Natural killer cell (primary cell): ENCODE measurements around the gene PUM2. TPM values are rescaled to one million over a fixed set of nuclear protein-coding genes. Genes with fewer than 3 reads are reported as not detected.

Experiments used
- ATAC-seq, 3 donors: fragments of 150-1000 bp in 2 of 3; fragments of 200-7000 bp in 1 of 3; cut with Tn5 transposase; 1 replicate in 1 of 3; 2 replicates in 2 of 3; pipeline ENCODE4 v1.10.0; 2021; ENCODE audit warnings: mild to moderate bottlenecking in 2 of 3, moderate library complexity in 2 of 3
- DNase-seq, 2 donors: peaks; one replicate each; pipeline versions ENCODE4 v3.0.0 to v3.0.0-alpha.2; 2013 to 2021; ENCODE audit warnings: mixed read lengths in 1 of 2
- H3K27ac ChIP-seq: one replicate; pipeline ENCODE4 v1.5.1; 2013; ENCODE audit warnings: mild to moderate bottlenecking, low read length
- H3K27me3 ChIP-seq: one replicate; pipeline ENCODE4 v1.6.1; 2013; ENCODE audit warnings: low read length; ENCODE audit not compliant: control insufficient read depth, insufficient read depth
- H3K36me3 ChIP-seq: one replicate; pipeline ENCODE4 v1.6.1; 2013; ENCODE audit warnings: low read length; ENCODE audit not compliant: control insufficient read depth, insufficient read depth
- H3K4me1 ChIP-seq: one replicate; pipeline ENCODE4 v1.6.1; 2013; ENCODE audit warnings: low read length; ENCODE audit not compliant: control insufficient read depth, insufficient read depth
- H3K4me3 ChIP-seq: one replicate; pipeline ENCODE4 v1.5.1; 2013; ENCODE audit warnings: low read length
- H3K9me3 ChIP-seq: one replicate; pipeline ENCODE4 v1.6.1; 2013; ENCODE audit warnings: low read length; ENCODE audit not compliant: control insufficient read depth, insufficient read depth
- H3K27ac Mint-ChIP-seq, 2 donors: one replicate each; pipeline ENCODE4 v1.8.0; 2022; ENCODE audit warnings: mild to moderate bottlenecking in 2 of 2, mixed read lengths in 2 of 2, moderate library complexity in 1 of 2
- H3K27me3 Mint-ChIP-seq, 2 donors: one replicate each; pipeline ENCODE4 v1.8.0; 2022; ENCODE audit warnings: low read depth in 2 of 2, mixed read lengths in 2 of 2
- H3K36me3 Mint-ChIP-seq: one replicate; pipeline ENCODE4 v1.8.0; 2022; ENCODE audit warnings: mixed read lengths
- H3K4me1 Mint-ChIP-seq, 2 donors: one replicate each; pipeline ENCODE4 v1.8.0; 2022; ENCODE audit warnings: mixed read lengths in 2 of 2
- H3K4me3 Mint-ChIP-seq: one replicate; pipeline ENCODE4 v1.8.0; 2022; ENCODE audit warnings: mild to moderate bottlenecking, moderate library complexity, mixed read lengths
- H3K9me3 Mint-ChIP-seq, 2 donors: one replicate each; pipeline ENCODE4 v1.8.0; 2022; ENCODE audit warnings: mixed read lengths in 2 of 2
- CTCF ChIP-seq: fragments of 200-600 bp; IDR thresholded peaks from one replicate; pipeline ENCODE4 v1.8.0; 2022; ENCODE audit warnings: antibody characterized with exemption
- WGBS: methylation state at CpG from one replicate; pipeline ENCODE4 v1.1.7; 2013; ENCODE audit warnings: missing lambda C conversion rate; ENCODE audit not compliant: insufficient coverage; 5-methylcytosine and 5-hydroxymethylcytosine counted together
- intact Hi-C: fragments of 100-400 bp; cut with micrococcal nuclease; formaldehyde crosslinking; loops from one replicate; pipeline ENCODE4 v1.14.2; 2022
- total RNA-seq, 4 donors: library from RNA; stranded (reverse); fragments of 120-200 nt in 1 of 4; gene quantifications; one replicate each; pipeline versions ENCODE4 v1.2.3 to v1.2.4, GENCODE V29; 2013 to 2022

Gene PUM2
- total RNA-seq, 3 donors from 2014 or later (not counting 1 experiment from before 2014, with no cell fraction given) = 115 to 157 (median 130) TPM

GRCh38 chr2:20391951-20392699 lies 41.5 kb upstream of the PUM2 start:
- no peak for ATAC-seq
- intact Hi-C loops = no loop called here
- no peak overlapping the region for H3K4me3 ChIP-seq

DNA sequence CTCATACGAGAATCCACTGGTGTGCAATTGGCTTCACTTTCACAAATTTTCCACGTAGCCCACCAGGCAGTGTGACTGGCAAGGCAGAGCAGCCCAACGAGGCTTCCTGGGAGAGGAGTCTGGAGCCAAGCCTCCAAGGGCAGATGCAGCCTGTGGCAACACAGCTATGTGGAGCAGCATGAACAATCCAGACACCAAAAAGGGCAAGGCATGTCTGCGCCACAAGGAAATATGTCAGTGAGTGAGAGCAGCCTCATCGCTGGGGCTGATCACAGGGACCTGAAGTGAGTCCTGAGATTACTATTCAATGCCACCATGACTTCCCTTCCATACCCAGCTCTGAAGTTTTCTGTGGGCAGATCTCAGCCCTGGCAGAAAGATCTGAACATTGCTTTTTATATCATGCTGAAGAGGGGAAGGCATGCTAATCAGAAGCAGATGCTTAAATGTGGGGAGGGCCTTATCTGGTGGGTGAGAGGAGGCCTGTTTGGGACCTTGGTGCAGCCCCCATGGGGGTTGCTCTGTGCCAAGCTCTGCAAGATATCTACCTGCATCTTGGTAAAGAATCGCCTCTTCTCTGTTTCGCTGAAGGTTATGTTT lies 40.0 kb upstream of the PUM2 start:
- Mint-ChIP-seq H3K27ac (no peak overlapping the region), H3K36me3 (no peaks in the 10 kb centered on the region), H3K27me3 (peaks cover 0 to 8% of the 10 kb centered on the region in 2 donors), H3K4me1 (no peaks in the 10 kb centered on the region), H3K9me3 (no peaks in the 10 kb centered on the region), H3K4me3 (no peak overlapping the region)
- Histone ChIP-seq H3K9me3 (no peaks in the 10 kb centered on the region), H3K27ac (no peak overlapping the region), H3K4me1 (no peaks in the 10 kb centered on the region), H3K36me3 (no peaks in the 10 kb centered on the region), H3K4me3 (no peak overlapping the region), H3K27me3 (no peaks in the 10 kb centered on the region)
- intact Hi-C loops = no loop called here
- 88% methylated on average over 7 of the region's 7 CpGs for WGBS
- no peak for TF ChIP-seq CTCF
- DNase-seq (no peak), ATAC-seq (no peak)

More at GRCh38 chr2:20391951-20392699, 41.5 kb upstream of the PUM2 start:
- no peak overlapping the region for H3K4me3 Mint-ChIP-seq
- no peak overlapping the region for H3K27ac Mint-ChIP-seq
- no peaks in the 10 kb centered on the region for H3K9me3 Mint-ChIP-seq
- no peak for TF ChIP-seq CTCF
- H3K4me1 Mint-ChIP-seq = no peaks in the 10 kb centered on the region
- H3K27me3 Mint-ChIP-seq = peaks cover 13% of the 10 kb centered on the region in 2 donors
- Histone ChIP-seq H3K9me3 (no peaks in the 10 kb centered on the region), H3K4me1 (no peaks in the 10 kb centered on the region), H3K27ac (no peak overlapping the region), H3K27me3 (no peaks in the 10 kb centered on the region), H3K36me3 (no peaks in the 10 kb centered on the region)
- no peaks in the 10 kb centered on the region for H3K36me3 Mint-ChIP-seq
- DNase-seq = no peak
- 81% methylated on average over 8 of the region's 8 CpGs for WGBS

DNA sequence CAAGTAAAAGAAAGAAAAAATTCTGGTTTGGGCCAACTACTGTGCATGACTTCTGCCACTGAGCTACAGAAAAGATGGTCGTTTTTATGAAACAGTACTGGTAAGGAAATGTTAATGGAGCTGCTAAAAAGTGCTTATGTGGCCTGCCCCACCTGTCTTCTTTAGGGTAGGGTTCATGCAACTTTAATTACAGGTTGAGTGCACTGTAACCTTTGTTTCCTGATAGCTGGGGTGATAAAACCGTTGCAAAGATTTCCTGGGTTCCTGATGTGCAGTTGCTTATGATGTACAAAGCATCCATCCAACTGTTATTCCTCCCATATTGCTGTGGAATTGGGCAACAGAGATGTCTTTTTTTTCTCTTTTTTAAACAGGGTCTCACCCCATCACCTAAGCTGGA lies 34.3 kb upstream of the PUM2 start:
- no peaks in the 10 kb centered on the region for H3K36me3 Mint-ChIP-seq
- WGBS = 12% methylated on average over 1 of the region's 2 CpGs
- H3K4me3 Mint-ChIP-seq = no peak overlapping the region
- H3K36me3 ChIP-seq = no peaks in the 10 kb centered on the region
- no peaks in the 10 kb centered on the region for H3K27me3 ChIP-seq
- H3K27me3 Mint-ChIP-seq = no peaks in the 10 kb centered on the region
- intact Hi-C loops = no loop called here
- H3K4me1 ChIP-seq = no peaks in the 10 kb centered on the region
- DNase-seq (no peak), ATAC-seq (no peak)
- no peak overlapping the region for H3K27ac ChIP-seq
- H3K9me3 ChIP-seq = no peaks in the 10 kb centered on the region
- H3K4me1 Mint-ChIP-seq = peaks cover 0 to 3% of the 10 kb centered on the region in 2 donors
- no peak overlapping the region for H3K27ac Mint-ChIP-seq
- H3K4me3 ChIP-seq = no peak overlapping the region
- no peak for TF ChIP-seq CTCF
- H3K9me3 Mint-ChIP-seq = no peaks in the 10 kb centered on the region
